Right ventricle myocardium superior (tissue), 1 donor: ENCODE measurements around the gene LELP1. TPM values are rescaled to one million over a fixed set of nuclear protein-coding genes. Genes with fewer than 3 reads are reported as not detected.

Experiments used
- ATAC-seq: fragments of 200-7000 bp; cut with Tn5 transposase; one replicate; pipeline ENCODE4 v1.9.1; 2020; ENCODE audit warnings: mild to moderate bottlenecking; ENCODE audit not compliant: poor library complexity
- DNase-seq: peaks from one replicate; pipeline ENCODE4 v3.0.0-alpha.2; 2020
- intact Hi-C: fragments of 100-400 bp; cut with DNase I; formaldehyde crosslinking; loops from one replicate; pipeline ENCODE4 v1.11.2; 2022
- total RNA-seq: library from RNA; stranded (reverse); fragmentation: NEBNext Ultra II Directional; extraction: Animal tissue kit (Norgen Biotek cat#: 25700); gene quantifications from one replicate; pipeline ENCODE4 v1.2.1, GENCODE V29; 2021
- donor health status: DM: no; HTN: yes; CAD: no; lungs with severe emphysema.

LELP1 gene
- total RNA-seq, 1 donor from 2014 or later = not detected

DNA sequence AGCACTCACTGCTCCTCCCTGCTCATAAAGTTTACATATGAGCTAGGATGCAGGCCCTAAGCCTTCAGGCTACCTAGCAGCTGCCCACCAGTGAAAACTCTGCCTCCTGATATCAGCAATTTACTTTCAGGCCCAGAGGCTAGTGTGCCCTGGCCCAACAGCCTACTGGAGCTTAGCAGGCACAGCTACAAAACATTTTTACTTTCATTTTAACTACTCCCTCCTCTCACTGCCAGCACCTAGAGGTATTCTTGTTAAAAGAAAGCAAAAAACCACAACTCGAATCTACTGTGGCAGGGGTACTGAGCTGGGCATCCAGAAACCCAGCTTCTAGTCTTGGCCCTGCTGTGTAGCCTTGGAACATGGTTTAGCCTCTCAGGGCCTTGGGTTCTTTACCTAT, 50.5 kb downstream of the LELP1 start:
- DNase-seq (no peak), ATAC-seq (no peak)
- intact Hi-C loops = no loop called here

Other genes starting within 250 kb of the LELP1 start
- not detected for gene SPRR4, start 232.8 kb upstream of the LELP1 start, total RNA-seq
- not detected for gene SPRR1A, start 219.3 kb upstream of the LELP1 start, total RNA-seq
- not detected for gene SPRR3, start 201.7 kb upstream of the LELP1 start, total RNA-seq
- not detected for gene SPRR1B, start 172.2 kb upstream of the LELP1 start, total RNA-seq
- gene SPRR2D, start 162.3 kb upstream of the LELP1 start, total RNA-seq = not detected
- gene SPRR2A, start 145.9 kb upstream of the LELP1 start, total RNA-seq = not detected
- not detected for gene SPRR2B, start 131.8 kb upstream of the LELP1 start, total RNA-seq
- not detected for gene SPRR2E, start 108.9 kb upstream of the LELP1 start, total RNA-seq
- gene SPRR2F, start 89.9 kb upstream of the LELP1 start, total RNA-seq = not detected
- not detected for gene SPRR2G, start 52.5 kb upstream of the LELP1 start, total RNA-seq
- not detected for gene PRR9, start 14.2 kb downstream of the LELP1 start, total RNA-seq
- gene LORICRIN, start 56.3 kb downstream of the LELP1 start, total RNA-seq = not detected
- not detected for gene PGLYRP3, start 109.5 kb downstream of the LELP1 start, total RNA-seq
- gene PGLYRP4, start 145.4 kb downstream of the LELP1 start, total RNA-seq = not detected
- 111 TPM for gene S100A9, start 154.4 kb downstream of the LELP1 start, total RNA-seq
- gene S100A12, start 172.2 kb downstream of the LELP1 start, total RNA-seq = 2.4 TPM
- 42.5 TPM for gene S100A8, start 187.6 kb downstream of the LELP1 start, total RNA-seq
- not detected for gene S100A7A, start 213.1 kb downstream of the LELP1 start, total RNA-seq